Ascending aorta (tissue), 2 donors: Measurements from ENCODE around the gene SPATC1L. TPM values are rescaled to one million over a fixed set of nuclear protein-coding genes. Genes with fewer than 3 reads are reported as not detected.

Experiments
- DNase-seq, 2 donors: peaks; one replicate each; pipeline ENCODE4 v3.0.0-alpha.2; 2019; ENCODE audit warnings: low spot score in 2 of 2
- H3K27ac ChIP-seq, 2 donors: fragments of 200-600 bp; sonication (generic); one replicate each; pipeline ENCODE4 v1.5.1; 2016 to 2017; ENCODE audit warnings: mild to moderate bottlenecking in 1 of 2
- H3K27me3 ChIP-seq: fragments of 200-600 bp; sonication (generic); one replicate; pipeline ENCODE4 v1.5.1; 2017
- H3K36me3 ChIP-seq, 2 donors: fragments of 200-600 bp; sonication (generic); one replicate each; pipeline ENCODE4 v1.5.1; 2016
- H3K4me1 ChIP-seq, 2 donors: fragments of 200-600 bp; sonication (generic); one replicate each; pipeline ENCODE4 v1.5.1; 2016 to 2017; ENCODE audit warnings: mild to moderate bottlenecking in 1 of 2
- H3K4me3 ChIP-seq, 2 donors: fragments of 200-600 bp; sonication (generic); one replicate each; pipeline ENCODE4 v1.5.1; 2016 to 2017; ENCODE audit warnings: mild to moderate bottlenecking in 1 of 2
- H3K9me3 ChIP-seq, 2 donors: fragments of 200-600 bp; sonication (generic); one replicate each; pipeline ENCODE4 v1.5.1; 2016
- intact Hi-C: fragments of 100-400 bp; cut with DNase I; formaldehyde crosslinking; loops from one replicate; pipeline ENCODE4 v1.15.1; 2023
- total RNA-seq: library from RNA; depleted of rRNA; stranded (reverse); fragments of >200 nt; gene quantifications from one replicate; pipeline ENCODE4 v1.1.0, GENCODE V29; 2016
- TF ChIP-seq, protein P1 (sequence below), 3 experiments: fragments of 200-600 bp in 2 of 3; fragments of 450-650 bp in 1 of 3; sonication (generic) in 2 of 3; IDR thresholded peaks; one replicate each; pipeline ENCODE4 v1.5.1; 2016 to 2019; ENCODE audit warnings: antibody characterized with exemption in 3 of 3, mild to moderate bottlenecking in 1 of 3, moderate library complexity in 1 of 3

The SPATC1L gene
- total RNA-seq, 1 donor from 2014 or later: 37.4 TPM

DNA sequence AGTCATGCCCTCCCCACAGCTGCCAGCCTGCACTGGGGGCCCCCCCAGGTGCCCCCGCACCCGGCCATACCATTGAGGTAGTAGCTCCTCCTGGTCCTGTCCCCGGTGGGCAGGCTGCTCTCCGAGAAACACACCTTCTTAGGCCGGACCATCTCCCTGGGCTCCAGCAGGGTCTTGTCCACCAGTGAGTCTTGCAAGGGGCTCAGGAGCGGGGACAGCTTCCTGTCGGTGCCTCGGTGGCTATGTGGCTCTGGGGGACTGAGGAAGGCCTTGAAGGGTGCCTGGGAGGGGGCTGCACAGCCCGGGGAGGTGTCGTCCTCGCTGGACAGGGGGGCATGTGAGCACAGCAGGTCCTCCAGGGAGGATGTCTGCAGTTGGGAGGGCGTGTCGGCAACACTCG is 16.0 kb downstream of the SPATC1L start:
- TF ChIP-seq, protein P1, sequence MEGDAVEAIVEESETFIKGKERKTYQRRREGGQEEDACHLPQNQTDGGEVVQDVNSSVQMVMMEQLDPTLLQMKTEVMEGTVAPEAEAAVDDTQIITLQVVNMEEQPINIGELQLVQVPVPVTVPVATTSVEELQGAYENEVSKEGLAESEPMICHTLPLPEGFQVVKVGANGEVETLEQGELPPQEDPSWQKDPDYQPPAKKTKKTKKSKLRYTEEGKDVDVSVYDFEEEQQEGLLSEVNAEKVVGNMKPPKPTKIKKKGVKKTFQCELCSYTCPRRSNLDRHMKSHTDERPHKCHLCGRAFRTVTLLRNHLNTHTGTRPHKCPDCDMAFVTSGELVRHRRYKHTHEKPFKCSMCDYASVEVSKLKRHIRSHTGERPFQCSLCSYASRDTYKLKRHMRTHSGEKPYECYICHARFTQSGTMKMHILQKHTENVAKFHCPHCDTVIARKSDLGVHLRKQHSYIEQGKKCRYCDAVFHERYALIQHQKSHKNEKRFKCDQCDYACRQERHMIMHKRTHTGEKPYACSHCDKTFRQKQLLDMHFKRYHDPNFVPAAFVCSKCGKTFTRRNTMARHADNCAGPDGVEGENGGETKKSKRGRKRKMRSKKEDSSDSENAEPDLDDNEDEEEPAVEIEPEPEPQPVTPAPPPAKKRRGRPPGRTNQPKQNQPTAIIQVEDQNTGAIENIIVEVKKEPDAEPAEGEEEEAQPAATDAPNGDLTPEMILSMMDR (IDR thresholded peaks at IDR 0.05): no peak
- DNase-seq: peak in 1 of 2 donors; percentile 59
- Histone ChIP-seq H3K27ac (no peak overlapping the region), H3K4me1 (no peaks in the 10 kb centered on the region), H3K9me3 (no peaks in the 10 kb centered on the region), H3K36me3 (no peaks in the 10 kb centered on the region), H3K4me3 (no peak overlapping the region), H3K27me3 (no peaks in the 10 kb centered on the region)
- intact Hi-C loops: no loop called here

DNA sequence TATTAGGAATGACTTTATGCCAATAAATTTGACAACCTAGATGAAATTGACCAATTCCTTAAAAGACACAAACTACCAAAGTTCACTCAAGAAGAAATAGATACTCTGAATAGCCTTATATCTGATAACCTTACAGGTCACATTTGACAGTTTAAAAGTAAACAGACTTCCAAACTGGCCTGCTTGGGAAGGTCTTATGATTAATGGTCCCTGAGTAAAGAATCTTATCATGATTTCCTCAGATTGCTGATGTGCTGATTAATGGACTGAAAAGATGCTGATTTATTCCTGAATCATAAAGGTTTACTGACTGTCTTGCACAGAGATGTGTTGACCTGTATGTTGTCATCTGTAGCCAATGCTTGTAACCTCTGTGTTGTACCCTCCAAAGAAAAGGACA is 19.2 kb downstream of the SPATC1L start:
- intact Hi-C loops: no loop called here
- DNase-seq: no peak
- TF ChIP-seq, protein P1 (IDR thresholded peaks at IDR 0.05): no peak

DNA sequence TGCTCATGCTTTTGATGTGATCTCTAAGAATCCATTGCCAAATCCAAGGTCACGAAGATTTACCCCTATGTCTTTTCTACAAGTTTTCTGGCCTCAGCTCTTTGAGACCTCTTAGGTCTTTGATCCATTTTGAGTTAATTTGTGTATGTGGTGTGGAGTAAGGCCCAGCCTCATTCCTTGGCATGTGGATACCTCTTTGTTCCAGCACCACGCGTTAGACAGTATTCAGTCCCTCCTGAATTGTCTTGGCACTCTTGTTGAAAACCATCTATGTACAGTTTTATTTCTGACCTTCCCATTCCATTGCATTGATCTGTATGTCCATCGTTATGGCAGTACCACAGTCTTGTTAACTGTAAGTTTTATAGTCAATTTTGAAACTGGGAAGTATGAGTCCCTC is 20.9 kb downstream of the SPATC1L start:
- no peak for DNase-seq
- no peak overlapping the region for H3K27ac ChIP-seq
- H3K27me3 ChIP-seq: no peaks in the 10 kb centered on the region
- no peaks in the 10 kb centered on the region for H3K9me3 ChIP-seq
- intact Hi-C loops: no loop called here
- H3K36me3 ChIP-seq: peaks cover 0 to 5% of the 10 kb centered on the region in 2 donors
- H3K4me3 ChIP-seq: no peak overlapping the region
- no peaks in the 10 kb centered on the region for H3K4me1 ChIP-seq
- TF ChIP-seq, protein P1 (IDR thresholded peaks at IDR 0.05): no peak

More for the DNA sequence above, 19.2 kb downstream of the SPATC1L start:
- Histone ChIP-seq H3K27ac (no peak overlapping the region), H3K4me1 (no peaks in the 10 kb centered on the region), H3K9me3 (no peaks in the 10 kb centered on the region), H3K27me3 (no peaks in the 10 kb centered on the region), H3K36me3 (peaks cover 0 to 5% of the 10 kb centered on the region in 2 donors), H3K4me3 (no peak overlapping the region)

DNA sequence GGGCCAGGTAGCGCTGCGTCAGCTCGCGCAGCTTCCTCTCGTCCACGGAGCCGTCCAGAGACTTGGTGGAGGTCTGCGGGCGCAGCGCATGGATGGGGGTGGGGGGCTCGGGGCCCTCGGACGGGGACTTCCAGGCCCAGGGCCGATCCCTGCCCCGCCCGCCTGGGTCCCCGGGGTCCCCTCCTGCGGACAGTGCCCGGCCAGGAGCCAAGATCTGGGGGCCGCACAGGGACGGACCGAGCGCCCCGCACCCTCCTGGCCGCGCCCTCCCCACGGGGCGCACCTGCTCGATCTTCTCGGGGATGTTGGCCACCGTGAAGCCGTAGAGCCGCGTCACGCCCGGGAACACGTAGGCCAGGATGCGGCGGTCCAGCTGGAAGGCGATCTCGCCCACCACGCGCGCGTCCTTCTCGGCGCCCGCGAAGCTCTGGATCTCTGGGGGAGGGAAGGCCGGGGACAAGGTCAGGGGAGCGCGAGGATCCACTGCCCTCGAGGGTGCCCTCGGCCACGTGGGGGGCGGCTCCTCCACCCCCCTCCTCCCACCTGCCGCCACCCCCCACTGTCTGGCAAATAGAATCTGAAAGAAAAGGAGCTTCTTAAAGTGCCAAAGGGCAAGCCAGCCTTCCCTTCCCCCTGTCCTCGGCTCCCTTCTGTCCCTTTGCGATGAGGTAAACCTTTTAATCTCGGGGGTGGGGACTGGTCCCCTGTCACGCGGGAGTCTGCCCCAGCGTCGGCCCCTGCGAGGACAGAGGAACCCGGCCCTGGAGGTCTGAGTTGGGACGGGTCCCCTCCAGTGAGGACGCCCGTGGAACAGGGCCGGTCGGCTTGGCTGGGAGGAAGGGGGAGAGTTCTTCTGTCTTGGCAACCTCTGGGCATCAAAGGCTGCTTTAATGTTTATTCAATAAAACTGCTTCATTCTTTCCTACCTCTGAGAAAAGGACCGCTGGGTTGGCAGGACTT is 22.3 kb downstream of the SPATC1L start:
- no peaks in the 10 kb centered on the region for H3K27me3 ChIP-seq
- no peak overlapping the region for H3K27ac ChIP-seq
- H3K36me3 ChIP-seq: peaks cover 0 to 5% of the 10 kb centered on the region in 2 donors
- H3K4me3 ChIP-seq: no peak overlapping the region
- no peaks in the 10 kb centered on the region for H3K9me3 ChIP-seq
- TF ChIP-seq, protein P1 (IDR thresholded peaks at IDR 0.05): no peak
- intact Hi-C loops: no loop called here
- DNase-seq: peak in 1 of 2 donors; percentile 60
- H3K4me1 ChIP-seq: no peaks in the 10 kb centered on the region

DNA sequence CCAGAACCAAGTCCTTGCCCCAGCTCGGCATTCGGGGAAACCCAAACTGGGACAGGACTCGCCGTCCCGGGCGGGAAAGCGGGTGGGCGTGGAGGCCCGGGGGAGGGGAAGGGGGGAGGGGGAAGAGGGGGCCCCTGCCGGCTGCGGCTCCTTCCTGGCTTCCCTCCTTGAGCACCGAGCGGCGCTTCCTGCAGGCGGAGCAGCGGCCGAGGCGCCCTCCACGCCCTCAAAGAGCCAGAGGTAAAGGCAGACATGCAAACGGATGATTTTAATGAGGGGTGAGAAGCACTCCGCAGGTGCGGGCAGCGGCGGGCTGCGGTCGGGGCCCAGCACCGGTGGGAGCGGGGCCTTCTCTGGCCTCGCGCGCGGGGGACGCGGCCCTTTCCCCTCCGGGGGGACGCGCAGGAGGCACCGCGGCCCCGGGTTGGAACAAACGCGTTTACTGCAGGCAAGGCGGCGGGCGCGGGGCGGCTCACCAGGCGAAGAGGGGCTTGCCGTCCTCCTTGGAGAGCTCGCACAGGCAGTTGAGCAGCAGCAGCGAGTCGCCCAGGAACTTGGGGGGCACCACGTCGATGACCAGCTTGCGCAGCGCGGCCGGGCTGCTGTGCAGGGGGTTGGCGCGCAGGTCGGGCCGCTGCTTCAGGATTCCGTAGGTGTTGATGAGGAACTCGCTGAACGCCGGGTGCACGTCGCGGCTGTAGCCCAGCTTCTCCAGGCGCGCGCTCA is 23.2 kb downstream of the SPATC1L start:
- Histone ChIP-seq H3K27ac (no peak overlapping the region), H3K9me3 (no peaks in the 10 kb centered on the region), H3K36me3 (peaks cover 0 to 5% of the 10 kb centered on the region in 2 donors), H3K4me3 (no peak overlapping the region), H3K4me1 (no peaks in the 10 kb centered on the region), H3K27me3 (no peaks in the 10 kb centered on the region)
- TF ChIP-seq, protein P1 (IDR thresholded peaks at IDR 0.05): no peak
- peak in 1 of 2 donors; percentile 57 for DNase-seq
- intact Hi-C loops: no loop called here
